ENCODE data around the gene ANAPC13. TPM values are rescaled to one million over a fixed set of nuclear protein-coding genes. Genes with fewer than 3 reads are reported as not detected.
A peak's percentile ranks its signal among the peaks of the same experiment; 100 is the strongest.

ANAPC13 gene
- total and polyA plus RNA-seq, 2 of the 4 experiments (the other 2 are of a cell fraction): 43.4 to 62.9 TPM

- ATAC-seq (ENCODE audit: low read depth): no peak
- TF ChIP-seq MAZ (IDR thresholded peaks at IDR 0.05; ENCODE audit: borderline replicate concordance, low read depth, low read length) (no peak), CTCF (conservative IDR thresholded peaks at IDR 0.05; ENCODE audit: low read depth, low read length) (no peak), USF2 (IDR thresholded peaks at IDR 0.05; ENCODE audit: low read depth, low read length) (no peak), MXI1 (IDR thresholded peaks at IDR 0.05; ENCODE audit: borderline replicate concordance, low read depth, low read length) (no peak), FOS (IDR thresholded peaks at IDR 0.05; ENCODE audit: low read depth, low read length) (no peak), NFE2L2 (IDR thresholded peaks at IDR 0.05; ENCODE audit: low read depth, low read length) (no peak), RAD21 (IDR thresholded peaks at IDR 0.05; ENCODE audit: low read length) (no peak), SMC3 (IDR thresholded peaks at IDR 0.05; ENCODE audit: low read depth, low read length) (no peak), MAFK (IDR thresholded peaks at IDR 0.05; ENCODE audit: low read depth, low read length) (no peak), POLR2A (IDR thresholded peaks at IDR 0.05; ENCODE audit: low read depth, low read length) (no peak), ELK1 (IDR thresholded peaks at IDR 0.05; ENCODE audit: borderline replicate concordance, low read depth, low read length) (no peak), RFX5 (IDR thresholded peaks at IDR 0.05; ENCODE audit: low read depth, low read length) (no peak), CEBPB (IDR thresholded peaks at IDR 0.05; ENCODE audit: low read depth, low read length) (no peak), BHLHE40 (IDR thresholded peaks at IDR 0.05; ENCODE audit: low read depth, low read length) (no peak), RCOR1 (IDR thresholded peaks at IDR 0.05; ENCODE audit: insufficient replicate concordance, low read length) (no peak), CHD1 (IDR thresholded peaks at IDR 0.05; ENCODE audit: low read depth, low read length) (no peak)
- no peak overlapping the region for H3K9ac ChIP-seq (ENCODE audit: low read depth, low read length)
- H3K9me1 ChIP-seq (ENCODE audit: insufficient read depth, low read length): peaks cover 36% of the 10 kb centered on the region
- peak overlapping the region; percentile 99 for H2BK5ac ChIP-seq (ENCODE audit: low read depth, low read length, poor library complexity, severe bottlenecking)
- no peaks in the 10 kb centered on the region for H3K27me3 ChIP-seq (ENCODE audit: control insufficient read depth, insufficient read depth, low read length)
- peak overlapping the region; percentile 15 to 52; a peak in 1 of 4 replicates for H4K8ac ChIP-seq (ENCODE audit: low read depth in 2 of 2, low read length in 2 of 2)
- no peaks in the 10 kb centered on the region for H3K9me3 ChIP-seq (ENCODE audit: control insufficient read depth, insufficient read depth, low read length)
- WGBS, 2 experiments (ENCODE audit: extremely low coverage in 2 of 2, insufficient read length in 1 of 2): 94% methylated on average over 3 of the region's 3 CpGs; no CpG with 5 or more reads in 1 of the 2 experiments
- BruUV-seq (replicated peaks): no TSS peak
- no peaks in the 10 kb centered on the region for H4K20me1 ChIP-seq (ENCODE audit: insufficient read depth, low read length)
- no peak overlapping the region for H3K4me3 ChIP-seq (ENCODE audit: insufficient read depth, low read depth, low read length)
- H2AK5ac ChIP-seq (ENCODE audit: low read depth, low read length): peak overlapping the region; percentile 89
- no peak overlapping the region for H2AFZ ChIP-seq (replicated peaks; ENCODE audit: low read length, poor library complexity)
- in situ Hi-C loops (cut with MboI; ENCODE audit: low sequenced_read_pairs): loop anchor here (5.0 to 25.0 kb wide), 4 partner anchors 173 to 668 kb away; partner anchors contain the start of gene SRPRB
- peaks cover 46 to 73% of the 10 kb centered on the region in 2 experiments for H3K79me1 ChIP-seq (ENCODE audit: low read depth in 1 of 2, low read length in 2 of 2)
- H3K14ac ChIP-seq (replicated peaks; ENCODE audit: low read depth, low read length): peak overlapping the region; percentile 77
- H3K4me1 ChIP-seq (ENCODE audit: control insufficient read depth, insufficient read depth, low read length): peaks cover 30% of the 10 kb centered on the region
- peak overlapping the region; percentile 33; the same call in 2 of the 3 replicates for H2BK15ac ChIP-seq (ENCODE audit: low read depth, low read length)
- H2AK9ac ChIP-seq (replicated peaks; ENCODE audit: low read depth, low read length, poor library complexity): no peak overlapping the region
- H3K36me3 ChIP-seq (ENCODE audit: control insufficient read depth, insufficient read depth, low read length): peaks cover 19% of the 10 kb centered on the region
- peak overlapping the region; percentile 48 for H3K27ac ChIP-seq (ENCODE audit: insufficient read depth, low read length)
- H3K4ac ChIP-seq (ENCODE audit: low read depth, low read length): peak overlapping the region; percentile 55
- no peak overlapping the region for H3K56ac ChIP-seq (ENCODE audit: extremely low read depth, insufficient read depth, low read length)
- peak overlapping the region; percentile 73 for H2BK20ac ChIP-seq (ENCODE audit: low read depth, low read length)
- DNase-seq: no peak
- ChIA-PET POLR2A (ENCODE audit: unreplicated experiment) (no interaction called here), CTCF (interaction anchor here (0.7 to 1.3 kb wide), 2 partner anchors 14 to 172 kb away, joined by 3 to 4 read pairs; no protein-coding TSS in a partner anchor)
- H3K23ac ChIP-seq (ENCODE audit: low read depth, low read length): peak overlapping the region; percentile 11
- peak overlapping the region; percentile 48 for H4K91ac ChIP-seq (ENCODE audit: insufficient read depth, low read depth, low read length)
- peak overlapping the region; percentile 54; the same call in 1 of the 2 replicates for H3K18ac ChIP-seq (ENCODE audit: low read depth, low read length)
- H2BK120ac ChIP-seq (ENCODE audit: low read depth, low read length): peak overlapping the region; percentile 75
- peak overlapping the region; percentile 53; the same call in 1 of the 2 replicates for H4K5ac ChIP-seq (ENCODE audit: low read depth, low read length)
- no peak overlapping the region for H3K4me2 ChIP-seq (ENCODE audit: low read depth, low read length)
- intact Hi-C loops (cut with micrococcal nuclease): loop anchor here (10.0 kb wide), 1 partner anchor 546 kb away; no protein-coding TSS in a partner anchor
- dilution Hi-C loops (cut with HindIII; ENCODE audit: low sequenced_read_pairs, unreplicated experiment): no loop called here
Measured at GRCh38 chr3:134480546-134480945, 5.2 kb downstream of the ANAPC13 start.

Data from IMR-90 (cell line).